HG03159 (cell line): ENCODE data around the gene IGSF9.
A peak's percentile ranks its signal among the peaks of the same experiment; 100 is the strongest.

ENCODE experiments used
- ATAC-seq: cut with Tn5 transposase; IDR thresholded peaks from one replicate; pipeline ENCODE4 v1.9.1; 2021; ENCODE audit warnings: mild to moderate bottlenecking, moderate library complexity; ENCODE audit not compliant: unreplicated experiment

IGSF9 gene

DNA sequence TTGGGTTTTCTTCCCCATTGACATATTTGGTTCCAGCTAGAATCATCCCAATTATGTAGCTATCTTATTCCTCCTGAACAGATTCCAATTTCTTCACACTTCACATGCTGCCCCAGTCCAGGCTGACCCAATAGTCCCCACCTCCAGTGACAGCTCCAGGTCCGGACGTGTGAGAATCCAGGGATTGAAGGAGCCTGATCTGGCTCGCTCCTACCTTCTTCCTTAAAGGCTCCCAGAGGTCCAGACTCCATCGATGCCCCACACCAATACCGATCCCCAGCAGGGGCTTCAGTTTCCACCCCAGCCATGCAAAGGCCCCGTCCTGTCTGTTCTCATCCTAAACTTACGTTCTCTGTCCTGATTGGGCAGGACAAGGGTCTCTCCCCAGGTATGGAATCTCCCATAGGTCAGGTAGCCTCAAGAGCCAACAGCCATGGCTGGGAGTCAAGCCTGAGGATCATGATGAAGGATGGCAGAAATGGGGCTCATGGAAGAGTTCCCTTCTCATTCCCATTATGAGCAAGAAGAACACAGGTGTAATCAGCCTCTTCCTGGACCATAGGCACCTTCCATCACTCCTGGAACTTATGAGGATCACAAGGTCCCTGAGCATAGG is 29.0 kb upstream of the IGSF9 start:
- ATAC-seq, result no peak

DNA sequence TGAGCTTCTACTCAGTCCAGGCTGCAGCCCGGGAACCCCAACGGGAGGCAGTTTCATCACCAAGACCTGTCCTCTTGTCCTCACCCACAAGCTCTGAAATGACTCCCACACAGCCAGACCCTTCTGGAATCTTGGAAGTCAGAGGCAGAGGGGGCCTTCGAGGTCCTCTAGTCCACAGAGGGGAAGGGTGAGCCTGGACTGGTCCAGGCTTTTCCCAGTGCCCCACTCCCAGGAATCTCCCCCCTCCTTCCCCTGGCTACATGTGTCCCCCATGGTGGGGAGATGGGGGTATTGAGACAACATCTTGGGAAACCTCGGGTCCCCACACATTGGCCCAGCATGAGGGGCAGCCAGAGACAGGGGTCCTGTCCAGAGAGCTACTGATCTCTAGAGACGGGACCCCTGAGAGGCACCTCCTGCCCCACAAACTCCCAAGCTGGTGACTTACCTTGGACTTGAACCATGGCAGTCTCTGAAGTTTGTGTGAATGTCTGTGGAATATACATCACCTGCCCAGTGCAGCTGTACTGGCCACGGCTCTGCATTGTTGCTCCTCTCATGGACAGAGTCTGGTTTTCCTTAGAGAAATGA is 28.0 kb upstream of the IGSF9 start:
- ATAC-seq, result no peak

DNA sequence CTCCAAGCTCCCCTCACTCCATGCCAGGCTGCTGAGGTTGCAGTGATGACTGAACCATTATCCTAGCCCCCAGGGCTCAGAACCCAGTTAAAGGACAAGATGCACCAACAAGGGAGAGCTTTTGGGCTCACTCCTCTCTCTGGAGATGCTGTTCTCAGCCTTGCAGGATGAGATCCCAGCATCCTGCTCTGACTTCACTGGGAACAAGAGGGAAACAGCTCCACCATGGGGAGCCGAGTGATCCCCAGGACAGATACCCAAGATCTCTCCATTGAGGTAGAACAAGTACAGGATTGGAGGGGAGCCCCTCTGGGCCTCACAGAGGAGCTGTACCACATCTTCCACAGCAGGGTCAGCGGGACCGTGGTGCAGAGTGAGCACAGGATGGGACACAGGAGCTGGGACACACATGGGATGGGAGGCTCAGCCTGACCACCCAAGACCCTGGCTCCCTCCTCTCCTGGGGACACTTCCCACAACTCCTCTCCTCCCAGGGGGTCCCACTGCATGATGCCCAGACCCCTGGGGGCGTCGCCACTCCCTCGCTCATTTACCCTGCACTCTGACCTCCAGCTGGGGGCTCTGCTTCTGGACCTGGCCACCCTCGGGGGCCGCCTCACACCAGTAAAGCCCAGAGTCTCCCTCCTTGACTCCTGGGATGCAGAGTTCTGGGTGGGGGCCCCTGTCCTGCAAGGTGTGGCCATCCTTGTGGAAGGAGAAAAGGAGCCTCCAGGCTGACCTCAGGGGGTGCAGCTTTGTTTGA is 27.2 kb upstream of the IGSF9 start:
- ATAC-seq, result no peak

DNA sequence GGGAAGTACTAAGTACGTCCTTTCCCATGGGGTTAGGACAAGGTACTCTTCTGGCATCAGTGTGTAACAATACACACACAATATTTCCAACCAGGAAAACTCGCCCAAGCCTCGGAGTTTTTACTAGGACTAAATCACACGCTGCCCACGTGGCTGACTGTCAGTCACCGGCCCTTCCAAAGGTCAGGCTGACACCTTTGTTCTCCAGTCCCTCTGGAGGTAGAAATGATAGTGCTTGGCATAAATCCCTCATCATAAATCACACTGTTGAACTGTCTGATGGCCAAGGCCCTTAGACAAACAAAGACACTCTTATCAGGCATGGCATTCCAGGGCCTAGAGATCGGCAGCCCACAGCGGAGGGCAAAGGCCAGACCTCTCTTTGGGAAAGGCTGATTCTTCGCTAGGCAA is 25.5 kb upstream of the IGSF9 start:
- no peak for ATAC-seq

DNA sequence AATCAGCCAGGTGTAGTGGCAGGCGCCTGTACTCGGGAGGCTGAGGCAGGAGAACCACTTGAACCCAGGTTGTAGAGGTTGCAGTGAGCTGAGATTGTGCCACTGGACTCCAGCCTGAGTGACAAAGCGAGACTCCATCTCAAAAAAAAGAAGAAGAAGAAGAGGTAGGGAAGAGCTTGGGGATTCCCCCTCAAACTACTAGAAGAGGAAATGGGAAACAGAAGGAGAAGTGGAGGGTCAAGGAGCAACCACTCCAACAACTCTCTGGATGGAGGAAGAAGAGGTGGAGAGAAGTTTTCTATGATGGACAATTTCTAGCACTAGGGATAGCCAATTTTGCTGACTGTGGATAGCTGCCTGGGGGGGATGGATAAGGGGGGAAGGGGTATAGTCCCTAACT is 23.5 kb upstream of the IGSF9 start:
- ATAC-seq, result no peak

DNA sequence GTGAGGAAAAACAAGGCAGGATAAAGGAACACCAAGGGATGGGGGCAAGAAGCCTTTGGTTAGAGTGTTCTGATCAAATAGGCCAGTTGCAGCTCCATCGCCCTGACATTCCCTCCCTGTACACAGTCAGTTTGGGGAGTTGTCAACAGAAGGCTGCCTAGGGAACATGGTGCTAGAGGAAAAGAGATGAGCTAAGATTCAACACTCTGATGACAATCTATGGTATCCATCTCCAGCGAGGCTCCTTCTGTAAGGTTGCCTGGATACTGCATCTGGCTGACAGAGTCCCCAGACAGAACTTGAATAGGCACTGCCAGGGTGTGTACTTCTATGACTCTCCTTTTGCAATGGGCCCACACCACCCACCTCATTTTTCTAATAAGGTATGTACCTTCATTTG is 19.9 kb upstream of the IGSF9 start:
- no peak for ATAC-seq

DNA sequence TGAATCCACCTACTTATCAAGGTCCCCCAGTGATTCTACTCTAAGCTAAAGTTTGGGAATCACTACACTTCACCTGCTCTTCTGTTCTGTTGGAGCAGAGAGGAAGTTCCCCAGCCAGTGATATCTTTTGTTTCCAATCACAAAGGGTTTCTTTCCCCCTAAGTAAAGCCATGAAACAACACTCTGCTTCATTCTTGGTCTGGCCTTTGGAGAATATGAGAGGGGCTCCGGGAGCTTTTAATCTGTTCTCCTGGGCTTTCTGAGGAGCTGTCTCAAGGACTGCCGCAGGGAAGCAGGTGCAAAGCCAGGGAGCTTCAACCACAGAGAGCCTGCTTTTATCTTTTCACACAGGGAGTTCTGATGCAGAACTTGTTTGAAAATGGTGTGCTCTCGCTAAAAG is 18.7 kb upstream of the IGSF9 start:
- ATAC-seq, result no peak

DNA sequence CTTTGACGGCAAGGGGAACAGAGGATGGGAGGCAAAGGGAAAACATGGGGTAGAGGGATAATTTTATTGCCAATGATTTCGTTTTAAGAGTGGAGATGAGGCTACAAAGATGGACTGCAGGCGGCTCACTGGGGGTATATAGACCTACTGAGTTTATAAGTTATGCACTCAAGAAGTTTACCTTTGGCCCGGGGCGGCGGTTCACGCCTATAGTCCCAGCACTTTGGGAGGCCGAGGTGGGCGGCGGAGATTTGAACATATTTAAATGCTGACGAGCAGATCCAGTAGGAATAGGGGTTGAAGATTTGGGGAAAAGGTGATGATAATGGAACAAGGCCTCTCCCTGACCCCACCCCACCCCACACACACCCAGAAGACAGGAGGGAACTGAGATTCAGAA is 16.8 kb upstream of the IGSF9 start:
- ATAC-seq, result no peak

DNA sequence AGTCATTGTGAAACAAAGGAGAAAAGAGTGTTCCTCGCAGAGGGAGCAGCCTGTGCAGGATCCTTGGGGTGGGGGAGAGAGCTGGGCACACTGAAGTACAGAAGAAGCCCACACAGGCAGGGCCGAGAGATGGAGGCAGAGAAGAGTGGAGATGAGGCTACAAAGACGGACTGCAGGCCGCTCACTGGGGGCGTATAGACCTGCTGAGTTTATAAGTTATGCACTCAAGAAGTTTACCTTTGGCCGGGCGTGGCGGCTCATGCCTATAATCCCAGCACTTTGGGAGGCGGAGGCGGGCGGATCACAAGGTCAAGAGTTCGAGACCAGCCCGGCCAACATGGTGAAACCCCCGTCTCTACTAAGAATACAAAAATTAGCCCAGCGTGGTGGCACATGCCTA is 16.2 kb upstream of the IGSF9 start:
- no peak for ATAC-seq

DNA sequence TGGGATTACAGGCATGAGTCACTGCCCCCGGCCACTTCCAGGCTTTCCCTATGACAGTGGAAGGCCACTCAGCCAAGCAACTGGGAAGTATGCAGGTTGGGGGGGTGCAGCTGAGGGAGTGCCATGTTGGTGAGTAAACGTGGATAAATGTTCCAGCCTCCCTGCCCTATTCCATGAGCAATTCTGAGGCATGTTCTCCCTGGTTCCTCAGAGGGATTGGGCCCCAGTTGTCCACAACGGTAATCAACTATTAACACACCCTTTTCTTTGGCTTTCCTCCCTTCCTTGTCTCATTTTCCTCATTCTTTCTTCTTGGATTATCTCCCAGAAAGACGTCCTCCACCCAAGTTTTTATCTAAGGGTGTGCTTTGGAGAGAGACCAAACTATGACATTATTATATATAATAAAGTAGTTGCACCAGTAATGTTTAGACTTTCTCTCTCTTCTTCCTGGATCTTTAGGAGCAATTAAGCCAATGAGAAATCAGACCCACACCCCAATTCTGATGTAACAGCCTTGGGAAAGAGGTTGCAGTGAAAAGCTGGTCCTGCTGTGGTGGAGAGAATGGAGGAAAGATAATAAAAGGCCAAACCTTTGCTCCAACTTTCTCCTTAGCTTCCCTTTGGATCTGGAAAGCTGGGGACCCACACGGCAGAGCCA is 15.4 kb upstream of the IGSF9 start:
- no peak for ATAC-seq

DNA sequence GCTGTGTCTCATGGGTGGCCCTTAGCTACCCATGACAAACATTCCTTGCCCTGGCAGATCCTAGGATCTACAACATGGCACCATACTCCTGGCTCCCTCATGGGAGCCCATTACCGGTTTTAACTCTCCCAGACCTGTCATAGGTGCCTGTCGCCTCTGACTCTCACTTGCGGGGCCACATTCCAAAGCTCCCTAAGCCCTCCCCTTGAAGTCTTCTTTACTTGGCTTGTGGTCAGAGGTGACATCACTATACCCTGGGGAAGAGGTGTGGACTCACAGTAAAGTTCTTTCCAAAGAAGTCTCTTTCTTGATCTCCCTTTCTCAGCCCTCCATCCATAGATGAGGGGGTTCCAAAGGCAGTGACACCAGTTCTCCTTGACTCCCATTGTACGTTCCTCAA is 14.0 kb upstream of the IGSF9 start:
- ATAC-seq, result no peak

DNA sequence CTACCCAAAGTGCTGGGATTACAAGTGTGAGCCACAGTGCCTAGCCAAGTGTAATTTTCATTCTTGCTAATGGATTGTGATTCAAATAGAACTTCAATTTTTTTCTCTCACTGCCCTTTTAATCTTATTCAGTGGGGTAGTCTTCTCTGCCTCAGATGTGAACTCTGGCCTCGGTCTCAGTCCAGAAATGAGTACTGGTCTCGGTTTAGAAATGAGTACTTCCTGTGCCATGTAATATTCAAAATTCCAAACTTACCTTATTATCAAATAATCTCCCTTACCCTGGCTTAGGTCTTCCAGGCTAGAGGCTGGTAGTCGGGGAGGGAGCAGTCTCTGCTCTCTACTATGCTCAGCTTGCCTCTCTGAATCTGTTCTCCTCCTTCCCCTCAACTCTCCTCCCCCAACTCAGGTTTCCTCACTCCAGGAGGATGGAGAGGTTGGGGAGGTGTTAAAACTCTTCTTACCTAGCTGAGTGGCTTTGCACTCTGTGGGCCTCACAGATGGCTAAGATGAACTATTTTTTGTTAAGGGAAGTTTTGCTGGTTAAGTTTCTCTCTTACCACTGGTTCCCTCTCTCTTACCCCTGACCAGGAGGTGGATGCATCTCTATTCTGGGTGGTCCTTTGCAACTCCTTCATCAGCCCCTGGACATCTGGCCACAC is 13.4 kb upstream of the IGSF9 start:
- ATAC-seq, result peak; percentile 64

DNA sequence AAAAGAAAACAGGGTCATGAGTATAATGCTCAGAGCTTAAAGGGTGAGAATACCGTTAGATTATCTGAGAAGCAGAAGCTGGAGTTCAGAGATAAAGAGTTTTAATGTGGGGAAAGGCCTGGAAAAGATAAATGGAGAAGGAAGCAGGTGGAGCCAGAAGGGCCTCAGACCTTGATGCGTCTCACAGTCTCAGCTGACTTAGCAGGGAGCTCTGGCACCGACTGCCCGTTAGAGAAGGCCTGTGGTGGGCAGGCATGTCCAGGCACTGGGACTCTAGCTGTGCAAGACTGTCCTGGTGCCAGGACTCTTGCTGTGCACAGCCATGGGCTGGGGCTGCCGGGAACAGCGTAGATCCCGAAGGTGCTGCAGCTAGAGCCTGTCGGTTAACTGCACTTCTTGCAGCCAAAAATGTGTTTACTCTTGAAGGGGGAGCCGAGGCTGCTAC is 12.4 kb upstream of the IGSF9 start:
- ATAC-seq, result no peak

DNA sequence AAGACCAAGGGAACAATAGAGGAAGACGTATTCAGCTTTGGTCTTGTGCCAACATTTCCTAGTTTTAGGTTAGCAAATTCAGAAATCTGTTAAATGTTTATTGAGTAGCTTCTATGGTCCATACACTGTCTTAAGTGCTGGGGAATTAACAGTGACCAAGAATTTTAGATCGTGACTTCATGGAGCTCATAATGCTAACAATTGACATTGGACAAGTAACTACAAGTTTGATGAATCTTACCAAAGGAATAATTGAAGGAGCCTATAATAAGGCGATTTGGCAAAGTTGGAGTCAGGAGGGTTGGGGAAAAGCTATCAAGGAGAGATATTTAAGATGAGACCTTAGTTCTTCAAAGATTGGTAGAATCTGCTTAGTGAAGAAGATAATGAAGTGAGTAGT is 10.0 kb upstream of the IGSF9 start:
- no peak for ATAC-seq

DNA sequence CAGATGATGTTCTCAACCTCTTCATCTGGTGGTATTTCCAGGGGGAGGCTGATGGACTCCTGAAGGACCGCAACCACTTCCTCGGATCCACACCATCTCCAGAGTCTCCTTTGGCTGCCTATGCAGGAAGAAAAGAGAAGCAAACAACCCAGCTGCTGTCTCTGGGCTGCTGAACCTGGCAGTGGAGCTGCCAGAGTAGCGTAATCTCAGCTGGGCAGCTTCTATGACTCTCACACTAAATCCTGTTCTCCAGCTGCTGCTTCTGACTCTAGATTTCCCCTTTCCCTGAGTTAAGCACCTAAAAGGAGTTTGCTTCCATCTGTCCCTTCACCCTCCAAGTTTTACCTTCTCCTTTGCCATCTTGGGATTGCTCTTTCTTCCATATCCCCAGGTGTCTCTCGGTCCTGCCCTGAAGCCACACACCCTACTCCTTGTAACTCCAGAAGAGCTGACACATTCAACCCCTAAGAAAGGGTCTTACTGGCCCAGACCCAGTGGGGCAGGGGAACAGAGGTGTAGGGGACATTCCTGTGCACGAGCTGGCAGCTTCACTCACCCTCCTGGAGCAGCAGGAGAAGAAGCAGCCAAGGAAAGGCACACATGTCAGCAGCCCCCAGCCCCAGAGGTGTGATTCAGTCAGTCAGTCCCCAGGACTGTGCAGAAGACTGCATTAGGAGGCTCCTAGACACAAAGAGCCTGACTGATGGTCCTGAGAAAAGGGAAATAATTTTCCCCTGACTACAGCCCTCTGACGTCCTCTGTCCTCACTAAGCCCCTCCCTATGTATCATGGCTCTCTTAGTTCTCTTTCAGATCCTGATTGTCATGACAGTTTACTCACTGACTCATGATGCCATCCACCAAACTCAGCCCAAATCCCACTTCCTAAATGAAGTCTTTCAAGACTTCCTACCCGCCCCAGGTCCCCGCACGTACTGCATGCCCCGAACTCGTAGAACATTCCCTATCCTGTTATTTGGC is 8.4 kb upstream of the IGSF9 start, which contains the start of gene SLAMF9:
TSS of gene SLAMF9 (minus strand) at position 702 of the 980 bp plus-strand sequence. CDS start at position 602, 100 bp downstream.
- no peak for ATAC-seq

DNA sequence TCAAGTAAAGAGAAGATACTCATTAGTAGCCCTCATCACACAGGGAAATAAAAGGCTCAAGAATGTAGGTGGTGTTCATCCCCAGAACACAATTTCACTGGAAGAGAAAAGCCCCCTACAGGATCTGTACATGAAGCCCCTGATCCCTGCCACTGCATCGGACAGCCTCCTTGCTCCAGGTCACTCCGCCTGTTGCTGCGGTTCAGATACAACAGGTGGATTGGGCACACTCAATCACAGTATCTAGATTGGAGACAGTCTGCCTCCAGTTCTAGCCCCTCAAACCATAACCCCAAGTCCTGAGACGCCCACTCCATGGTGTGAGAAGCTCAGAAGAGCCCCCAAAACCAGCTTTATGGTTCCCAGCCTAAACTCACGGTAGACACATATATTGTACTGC is 7.5 kb upstream of the IGSF9 start:
- ATAC-seq, result no peak

DNA sequence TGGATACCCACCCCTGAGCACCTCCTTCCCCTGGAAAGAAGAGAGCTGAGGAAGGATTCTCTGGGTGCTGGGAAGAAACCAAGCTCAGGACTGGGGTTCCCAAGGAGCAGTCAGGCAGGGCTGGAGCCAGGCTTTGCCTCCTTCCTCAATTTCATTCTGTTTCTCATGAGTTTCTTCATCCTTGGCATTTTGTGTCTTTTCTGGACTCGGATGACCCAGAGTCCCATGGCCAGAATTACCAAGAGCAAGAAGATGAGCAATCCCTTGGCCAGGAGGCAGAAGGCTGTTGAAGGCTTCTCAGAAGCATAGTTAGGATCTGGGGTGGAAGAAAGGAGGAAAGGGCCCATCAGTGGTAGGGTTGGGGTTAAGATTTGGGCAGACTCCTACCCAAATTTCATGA is 6.1 kb upstream of the IGSF9 start:
- ATAC-seq, result no peak

DNA sequence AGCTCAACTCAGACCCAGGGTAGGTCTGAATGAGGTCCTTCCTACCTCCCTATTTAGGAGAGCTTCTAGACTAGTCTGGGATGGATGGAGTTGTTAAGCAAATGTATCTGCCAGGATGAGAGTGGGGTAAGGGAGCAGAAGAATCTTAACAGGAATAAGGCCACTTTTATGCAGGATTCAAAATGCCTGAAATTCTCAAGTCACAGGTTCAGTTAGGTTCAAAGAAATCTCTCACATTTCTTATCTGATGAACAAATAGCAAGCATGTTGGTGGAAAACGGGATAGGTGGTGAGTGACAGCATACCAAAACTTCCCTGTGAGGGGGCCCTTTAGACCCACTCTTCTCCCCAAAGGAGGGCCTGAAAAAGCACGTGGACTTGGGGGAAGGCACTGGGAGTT is 5.6 kb upstream of the IGSF9 start:
- ATAC-seq, result no peak

DNA sequence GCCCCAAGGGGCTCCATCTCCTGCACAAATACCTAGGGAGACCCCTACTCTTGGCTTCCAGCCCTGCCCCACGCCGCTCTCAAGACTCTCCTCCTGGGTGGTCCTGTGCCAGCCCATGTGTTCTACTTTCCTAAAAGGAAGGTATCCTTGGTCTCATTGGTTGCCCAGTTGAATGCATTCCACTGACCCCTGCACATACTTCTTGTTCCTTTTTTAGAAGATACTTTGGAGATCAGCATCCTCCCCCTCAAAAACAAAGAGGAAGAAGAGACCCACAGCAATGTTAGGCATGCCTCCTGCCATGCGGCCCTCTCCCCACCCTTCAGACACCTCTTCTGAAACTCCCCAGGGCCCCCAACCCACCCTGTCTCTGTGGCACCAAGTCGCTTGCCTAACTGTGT is 4.6 kb upstream of the IGSF9 start:
- ATAC-seq, result no peak

DNA sequence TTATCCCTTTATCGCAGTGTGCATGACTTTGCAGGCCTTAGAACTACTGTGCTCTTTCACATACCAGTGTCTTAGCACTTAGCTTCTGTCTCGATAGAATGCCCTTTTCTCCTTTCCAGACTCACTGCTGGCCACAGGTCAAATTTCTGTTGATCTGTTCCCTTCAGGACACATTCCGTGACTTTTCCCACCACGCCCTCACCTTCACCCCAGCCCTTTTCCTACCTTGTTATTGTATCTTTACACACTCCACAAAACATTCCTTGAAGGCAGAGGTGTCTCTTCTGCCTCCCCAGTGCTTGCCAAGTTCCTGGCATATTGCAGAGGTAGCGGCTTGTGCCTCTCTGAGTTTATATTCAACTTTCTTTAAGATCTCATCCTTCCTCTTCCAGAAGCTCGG is 3.7 kb upstream of the IGSF9 start:
- no peak for ATAC-seq
